Neural cell (in vitro differentiated cells): Measurements from ENCODE around the gene WTAP. TPM values are rescaled to one million over a fixed set of nuclear protein-coding genes. Genes with fewer than 3 reads are reported as not detected.

Source experiments
- H2AFZ ChIP-seq: fragments of 200-600, 300-800 bp; sonication (generic), shearing (Covaris generic); 2 replicates; pipeline ENCODE4 v1.6.0; 2014; ENCODE audit warnings: low read depth, mild to moderate bottlenecking, antibody characterized with exemption, low read length, moderate library complexity
- H3F3A ChIP-seq: fragments of 200-600 bp; shearing (Covaris generic); 2 replicates; pipeline ENCODE4 v1.6.1; 2016; ENCODE audit warnings: mild to moderate bottlenecking, moderate library complexity, mixed read lengths, antibody characterized with exemption, low read length; ENCODE audit not compliant: insufficient read depth, poor library complexity, severe bottlenecking
- H3K27ac ChIP-seq: fragments of 200-600, 300-800 bp; sonication (generic), shearing (Covaris generic); 2 replicates; pipeline ENCODE4 v1.5.1; 2014; ENCODE audit warnings: mild to moderate bottlenecking, low read length, moderate library complexity
- H3K27me3 ChIP-seq: fragments of 300-800, 200-600 bp; sonication (generic), shearing (Covaris generic); 2 replicates; pipeline ENCODE4 v1.6.0; 2014; ENCODE audit warnings: mild to moderate bottlenecking, low read depth, low read length, moderate library complexity; ENCODE audit not compliant: insufficient read depth
- H3K36me3 ChIP-seq: fragments of 300-800, 200-600 bp; sonication (generic), shearing (Covaris generic); 2 replicates; pipeline ENCODE4 v1.5.1; 2014; ENCODE audit warnings: mild to moderate bottlenecking, antibody characterized with exemption, low read length, moderate library complexity; ENCODE audit not compliant: insufficient read depth
- H3K4me2 ChIP-seq: fragments of 300-800, 200-600 bp; sonication (generic), shearing (Covaris generic); 2 replicates; pipeline ENCODE4 v1.6.0; 2014; ENCODE audit warnings: mild to moderate bottlenecking, low read length
- H3K4me3 ChIP-seq: fragments of 300-800, 200-600 bp; sonication (generic), shearing (Covaris generic); 2 replicates; pipeline ENCODE4 v1.5.1; 2014; ENCODE audit warnings: mild to moderate bottlenecking, low read length, moderate library complexity
- H3K79me2 ChIP-seq: fragments of 200-600 bp; shearing (Covaris generic); replicated peaks from 2 replicates; pipeline ENCODE4 v1.6.0; 2014; ENCODE audit warnings: mild to moderate bottlenecking, low read length, moderate library complexity; ENCODE audit not compliant: insufficient read depth
- H3K9ac ChIP-seq: fragments of 300-800, 200-600 bp; sonication (generic), shearing (Covaris generic); 2 replicates; pipeline ENCODE4 v1.6.1; 2016; ENCODE audit warnings: mild to moderate bottlenecking, low read length, mixed read lengths
- H3K9me2 ChIP-seq: fragments of 200-600 bp; shearing (Covaris generic); 2 replicates; pipeline ENCODE4 v1.6.1; 2016; ENCODE audit warnings: mild to moderate bottlenecking, low read length, mixed read lengths; ENCODE audit not compliant: insufficient read depth
- H3K9me3 ChIP-seq: fragments of 200-600, 300-800 bp; sonication (generic), shearing (Covaris generic); 2 replicates; pipeline ENCODE4 v1.6.1; 2016; ENCODE audit warnings: mild to moderate bottlenecking, mixed run types, low read length, moderate library complexity, mixed read lengths
- H4K20me1 ChIP-seq: fragments of 200-600 bp; shearing (Covaris generic); 2 replicates; pipeline ENCODE4 v1.6.1; 2016; ENCODE audit warnings: mild to moderate bottlenecking, mixed run types; ENCODE audit not compliant: insufficient read depth
- CTCF ChIP-seq: fragments of 450-650 bp; IDR thresholded peaks from 2 replicates; pipeline ENCODE4 v1.5.1; 2014; ENCODE audit warnings: antibody characterized with exemption, mild to moderate bottlenecking, moderate library complexity; ENCODE audit not compliant: poor library complexity, severe bottlenecking
- EP300 ChIP-seq: fragments of 450-650 bp; conservative IDR thresholded peaks from 2 replicates; pipeline ENCODE4 v1.6.1; 2014; ENCODE audit warnings: antibody characterized with exemption, mild to moderate bottlenecking, moderate library complexity; ENCODE audit not compliant: poor library complexity, severe bottlenecking
- EZH2 ChIP-seq: fragments of 200-600, 300-800 bp; shearing (Covaris generic), sonication (generic); IDR thresholded peaks from 2 replicates; pipeline ENCODE4 v1.6.1; 2014; ENCODE audit warnings: antibody characterized with exemption, low read length, borderline replicate concordance, mild to moderate bottlenecking; ENCODE audit not compliant: insufficient read depth, poor library complexity, severe bottlenecking
- MXI1 ChIP-seq: fragments of 450-650 bp; conservative IDR thresholded peaks from 2 replicates; pipeline ENCODE4 v1.6.1; 2014; ENCODE audit warnings: antibody characterized with exemption, mild to moderate bottlenecking; ENCODE audit not compliant: poor library complexity, severe bottlenecking
- POLR2AphosphoS5 ChIP-seq: IDR thresholded peaks from 2 replicates; pipeline ENCODE4 v1.6.1; 2012
- RAD21 ChIP-seq: fragments of 450-650 bp; conservative IDR thresholded peaks from 2 replicates; pipeline ENCODE4 v1.6.1; 2014; ENCODE audit warnings: antibody characterized with exemption, mild to moderate bottlenecking, moderate library complexity
- REST ChIP-seq: IDR thresholded peaks from 2 replicates; pipeline ENCODE4 v1.6.1; 2012; ENCODE audit warnings: borderline replicate concordance
- SMC3 ChIP-seq: fragments of 450-650 bp; conservative IDR thresholded peaks from 2 replicates; pipeline ENCODE4 v1.6.1; 2014; ENCODE audit warnings: antibody characterized with exemption, mild to moderate bottlenecking, moderate library complexity; ENCODE audit not compliant: poor library complexity
- TAF1 ChIP-seq: IDR thresholded peaks from 2 replicates; pipeline ENCODE4 v1.6.1; 2012; ENCODE audit warnings: low read depth
- polyA plus RNA-seq: library from polyadenylated mRNA; depleted of rRNA; stranded (reverse); fragments of >200 nt; gene quantifications from 2 replicates; pipeline ENCODE4 v1.2.3, GENCODE V29; 2014

WTAP gene
- polyA plus RNA-seq, 1 donor from 2014 or later, result 94.1 TPM

- Histone ChIP-seq H3K36me3 (peaks cover 6% of the 10 kb centered on the region), H3K79me2 (peaks cover 38% of the 10 kb centered on the region), H3K4me2 (no peak overlapping the region), H3K9me2 (no peaks in the 10 kb centered on the region), H3K4me3 (no peak overlapping the region), H3F3A (no peaks in the 10 kb centered on the region), H3K9ac (no peak overlapping the region), H3K9me3 (no peaks in the 10 kb centered on the region), H4K20me1 (no peaks in the 10 kb centered on the region), H3K27ac (no peak overlapping the region), H2AFZ (no peak overlapping the region), H3K27me3 (no peaks in the 10 kb centered on the region)
- TF ChIP-seq MXI1 (no peak), EZH2 (no peak), REST (no peak), CTCF (no peak), RAD21 (no peak)
These were observed 40.0 kb upstream of the WTAP start for GRCh38 chr6:159687341-159687740.

GRCh38 chr6:159688266-159688905 lies 38.9 kb upstream of the WTAP start:
- H3K79me2 ChIP-seq, result peaks cover 40% of the 10 kb centered on the region
- no peak overlapping the region for H3K4me3 ChIP-seq
- H3K4me2 ChIP-seq, result no peak overlapping the region
- H3K27ac ChIP-seq, result no peak overlapping the region
- H3K9me2 ChIP-seq, result no peaks in the 10 kb centered on the region
- H3K27me3 ChIP-seq, result no peaks in the 10 kb centered on the region
- no peak overlapping the region for H3K9ac ChIP-seq
- H3F3A ChIP-seq, result no peaks in the 10 kb centered on the region
- TF ChIP-seq EP300 (no peak), SMC3 (no peak), CTCF (no peak), EZH2 (no peak), POLR2AphosphoS5 (no peak), MXI1 (no peak), RAD21 (no peak), REST (no peak), TAF1 (no peak)
- H3K9me3 ChIP-seq, result no peaks in the 10 kb centered on the region
- no peaks in the 10 kb centered on the region for H4K20me1 ChIP-seq
- H3K36me3 ChIP-seq, result peaks cover 6% of the 10 kb centered on the region
- no peak overlapping the region for H2AFZ ChIP-seq
